Measurements from ENCODE around the gene ZDHHC9.

- TF ChIP-seq POLR2A (IDR thresholded peaks at IDR 0.05) (no peak), POLR2AphosphoS5 (IDR thresholded peaks at IDR 0.05) (no peak), CTCF (IDR thresholded peaks at IDR 0.05) (no peak)
Measured at GRCh38 chrX:129773649-129774458, 69.8 kb downstream of the ZDHHC9 start.
